Breast epithelium (tissue), 4 donors: ENCODE results near the gene SGPP1. TPM values are rescaled to one million over a fixed set of nuclear protein-coding genes. Genes with fewer than 3 reads are reported as not detected.

ENCODE experiments used
- DNase-seq, 2 donors: peaks; one replicate each; pipeline ENCODE4 v3.0.0-alpha.2; 2019; ENCODE audit warnings: low spot score in 2 of 2
- H3K27ac ChIP-seq, 2 donors: fragments of 200-600 bp; sonication (generic) in 1 of 2; one replicate each; pipeline ENCODE4 v1.5.1; 2016 to 2019; ENCODE audit warnings: mild to moderate bottlenecking in 1 of 2
- H3K27me3 ChIP-seq, 2 donors: fragments of 200-600 bp; sonication (generic) in 1 of 2; one replicate each; pipeline versions ENCODE4 v1.5.1 to v1.6.0; 2017 to 2019; ENCODE audit warnings: control low read depth in 1 of 2, mild to moderate bottlenecking in 1 of 2
- H3K36me3 ChIP-seq: fragments of 200-600 bp; one replicate; pipeline ENCODE4 v1.5.1; 2019
- H3K4me1 ChIP-seq, 2 donors: fragments of 200-600 bp; sonication (generic); one replicate each; pipeline ENCODE4 v1.5.1; 2016 to 2019; ENCODE audit warnings: control low read depth in 1 of 2
- H3K4me3 ChIP-seq, 3 donors: fragments of 200-600 bp; sonication (generic); 1 replicate in 2 of 3; 2 replicates in 1 of 3; pipeline ENCODE4 v1.5.1; 2016 to 2019; ENCODE audit warnings: mild to moderate bottlenecking in 3 of 3, moderate library complexity in 2 of 3
- H3K9me3 ChIP-seq, 2 donors: fragments of 200-600 bp; sonication (generic) in 1 of 2; one replicate each; pipeline ENCODE4 v1.5.1; 2016 to 2019; ENCODE audit warnings: control low read depth in 1 of 2
- POLR2A ChIP-seq: fragments of 450-650 bp; IDR thresholded peaks from one replicate; pipeline ENCODE4 v1.6.1; 2016; ENCODE audit warnings: antibody characterized with exemption, mild to moderate bottlenecking, moderate library complexity
- POLR2AphosphoS5 ChIP-seq, 3 donors: sonication (generic); formaldehyde crosslinking; IDR thresholded peaks; one replicate each; pipeline ENCODE4 v1.6.1; 2017; ENCODE audit warnings: antibody characterized with exemption in 3 of 3
- intact Hi-C: fragments of 100-400 bp; cut with DNase I; formaldehyde crosslinking; loops from one replicate; pipeline ENCODE4 v1.15.1; 2023; ENCODE audit warnings: low total_unique reads
- total RNA-seq, 3 donors: library from RNA; depleted of rRNA; stranded (reverse); fragments of >200 nt; gene quantifications; one replicate each; pipeline ENCODE4 v1.1.0, GENCODE V29; 2016
- TF ChIP-seq, protein P1 (sequence below), 3 donors: fragments of 450-650 bp; IDR thresholded peaks; one replicate each; pipeline ENCODE4 v1.5.1; 2016 to 2017; ENCODE audit warnings: antibody characterized with exemption in 3 of 3, mild to moderate bottlenecking in 3 of 3, moderate library complexity in 3 of 3

The SGPP1 gene
- total RNA-seq, 3 donors from 2014 or later = 22.2 to 29.9 (median 22.3) TPM

DNA sequence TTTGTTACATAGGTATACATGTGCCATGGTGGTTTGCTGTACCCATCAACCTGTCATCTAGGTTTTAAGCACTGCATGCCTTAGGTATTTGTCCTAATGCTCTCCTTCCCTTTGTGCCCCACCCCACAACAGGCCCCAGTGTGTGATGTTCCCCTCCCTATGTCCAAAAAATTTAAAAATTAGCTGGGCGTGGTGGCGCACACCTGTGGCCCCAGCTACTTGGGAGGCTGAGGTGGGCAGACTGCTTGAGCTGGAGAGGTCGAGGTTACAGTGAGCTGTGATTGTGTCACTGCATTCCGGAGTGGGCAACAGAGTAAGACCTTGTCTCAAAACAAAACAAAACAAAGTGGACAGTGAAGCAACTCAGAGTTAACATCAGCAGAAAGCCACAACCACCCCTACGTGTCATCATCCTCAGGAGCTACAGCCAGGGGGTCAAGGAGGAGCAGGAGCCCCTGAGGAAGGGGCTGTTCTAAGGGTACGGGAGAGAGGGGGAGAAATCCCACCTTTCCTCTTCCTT, 36.8 kb upstream of the SGPP1 start:
- Histone ChIP-seq H3K36me3 (no peaks in the 10 kb centered on the region), H3K4me3 (no peak overlapping the region), H3K27me3 (no peaks in the 10 kb centered on the region), H3K27ac (no peak overlapping the region), H3K9me3 (no peaks in the 10 kb centered on the region), H3K4me1 (no peaks in the 10 kb centered on the region)
- intact Hi-C loops = no loop called here
- TF ChIP-seq, protein P1, sequence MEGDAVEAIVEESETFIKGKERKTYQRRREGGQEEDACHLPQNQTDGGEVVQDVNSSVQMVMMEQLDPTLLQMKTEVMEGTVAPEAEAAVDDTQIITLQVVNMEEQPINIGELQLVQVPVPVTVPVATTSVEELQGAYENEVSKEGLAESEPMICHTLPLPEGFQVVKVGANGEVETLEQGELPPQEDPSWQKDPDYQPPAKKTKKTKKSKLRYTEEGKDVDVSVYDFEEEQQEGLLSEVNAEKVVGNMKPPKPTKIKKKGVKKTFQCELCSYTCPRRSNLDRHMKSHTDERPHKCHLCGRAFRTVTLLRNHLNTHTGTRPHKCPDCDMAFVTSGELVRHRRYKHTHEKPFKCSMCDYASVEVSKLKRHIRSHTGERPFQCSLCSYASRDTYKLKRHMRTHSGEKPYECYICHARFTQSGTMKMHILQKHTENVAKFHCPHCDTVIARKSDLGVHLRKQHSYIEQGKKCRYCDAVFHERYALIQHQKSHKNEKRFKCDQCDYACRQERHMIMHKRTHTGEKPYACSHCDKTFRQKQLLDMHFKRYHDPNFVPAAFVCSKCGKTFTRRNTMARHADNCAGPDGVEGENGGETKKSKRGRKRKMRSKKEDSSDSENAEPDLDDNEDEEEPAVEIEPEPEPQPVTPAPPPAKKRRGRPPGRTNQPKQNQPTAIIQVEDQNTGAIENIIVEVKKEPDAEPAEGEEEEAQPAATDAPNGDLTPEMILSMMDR (IDR thresholded peaks at IDR 0.05) = no peak
- TF ChIP-seq POLR2AphosphoS5 (IDR thresholded peaks at IDR 0.05) = no peak
- no peak for TF ChIP-seq POLR2A
- DNase-seq = no peak

DNA sequence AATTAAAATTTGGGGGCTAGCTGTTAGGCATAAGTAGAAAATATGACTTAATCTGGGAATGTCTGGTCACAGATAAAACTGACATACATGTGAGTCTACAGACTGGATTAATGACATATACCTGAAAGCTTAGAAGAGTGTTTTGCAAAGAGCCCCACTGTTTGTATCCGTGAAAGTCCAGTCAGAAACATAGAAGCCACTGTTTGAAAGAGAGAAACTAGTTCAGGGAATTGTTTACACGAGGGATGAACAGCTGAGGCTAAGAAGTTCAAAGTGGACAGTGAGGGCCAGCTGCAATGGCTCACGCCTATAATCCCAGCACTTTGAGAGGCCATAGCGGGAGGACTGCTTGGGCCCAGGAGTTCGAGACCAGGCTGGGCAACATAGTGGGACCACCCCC, 36.2 kb upstream of the SGPP1 start:
- Histone ChIP-seq H3K9me3 (no peaks in the 10 kb centered on the region), H3K27ac (no peak overlapping the region), H3K36me3 (no peaks in the 10 kb centered on the region), H3K4me1 (no peaks in the 10 kb centered on the region), H3K4me3 (no peak overlapping the region), H3K27me3 (no peaks in the 10 kb centered on the region)
- TF ChIP-seq, protein P1 (IDR thresholded peaks at IDR 0.05) = no peak
- no peak for TF ChIP-seq POLR2AphosphoS5 (IDR thresholded peaks at IDR 0.05)
- TF ChIP-seq POLR2A = no peak
- intact Hi-C loops = no loop called here
- DNase-seq = no peak

DNA sequence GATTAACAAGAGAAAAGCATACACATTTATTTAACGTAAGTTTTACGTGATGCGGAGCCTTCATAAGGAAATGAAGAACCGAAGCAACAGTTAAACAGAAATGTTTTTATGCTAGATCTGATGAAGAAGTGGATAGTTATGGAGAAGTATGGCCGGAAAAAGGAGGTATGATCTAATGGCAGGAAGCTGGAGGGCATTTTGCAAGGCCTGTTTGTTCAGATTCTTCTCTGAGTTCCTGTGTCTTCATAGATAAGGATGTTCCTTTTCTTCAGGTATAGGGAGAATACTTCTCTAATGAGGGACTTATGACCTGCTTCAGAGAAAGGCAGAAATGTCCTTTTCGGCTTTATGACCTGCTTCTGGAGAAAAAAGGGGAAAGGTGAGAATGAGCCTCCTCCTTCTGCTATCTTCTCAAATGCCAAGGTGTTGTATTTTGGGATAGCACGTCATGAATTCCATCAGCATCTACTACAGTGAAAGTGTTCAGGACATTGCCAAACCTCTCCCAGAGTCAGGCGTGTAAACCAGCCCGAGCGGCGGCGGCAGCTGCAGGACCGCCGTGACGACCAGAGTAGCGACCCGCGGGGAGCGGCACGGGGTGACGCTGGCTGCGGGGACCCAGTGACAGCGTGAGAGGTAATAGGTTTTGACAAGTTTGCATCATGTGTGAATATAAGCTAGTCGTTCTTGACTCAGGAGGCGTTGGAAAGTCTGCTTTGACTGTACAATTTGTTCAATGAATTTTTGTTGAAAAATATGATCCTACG, 33.7 kb upstream of the SGPP1 start:
- Histone ChIP-seq H3K9me3 (no peaks in the 10 kb centered on the region), H3K4me3 (no peak overlapping the region), H3K36me3 (no peaks in the 10 kb centered on the region), H3K27me3 (no peaks in the 10 kb centered on the region), H3K27ac (no peak overlapping the region), H3K4me1 (no peaks in the 10 kb centered on the region)
- no peak for DNase-seq
- intact Hi-C loops = no loop called here
- TF ChIP-seq POLR2AphosphoS5 (IDR thresholded peaks at IDR 0.05) = no peak
- TF ChIP-seq, protein P1 (IDR thresholded peaks at IDR 0.05) = no peak
- TF ChIP-seq POLR2A = no peak

- intact Hi-C loops = no loop called here
- Histone ChIP-seq H3K27me3 (no peaks in the 10 kb centered on the region), H3K9me3 (no peaks in the 10 kb centered on the region), H3K27ac (no peak overlapping the region), H3K4me1 (no peaks in the 10 kb centered on the region), H3K4me3 (no peak overlapping the region), H3K36me3 (no peaks in the 10 kb centered on the region)
- TF ChIP-seq POLR2AphosphoS5 (IDR thresholded peaks at IDR 0.05) (no peak), POLR2A (no peak)
- TF ChIP-seq, protein P1 (IDR thresholded peaks at IDR 0.05) = no peak
- no peak for DNase-seq
These were observed 32.1 kb upstream of the SGPP1 start for GRCh38 chr14:63760014-63760413.

GRCh38 chr14:63759456-63759855, 31.6 kb upstream of the SGPP1 start:
- Histone ChIP-seq H3K27me3 (no peaks in the 10 kb centered on the region), H3K4me3 (peak overlapping the region in 2 of 3 donors; percentile 3 to 21), H3K27ac (no peak overlapping the region), H3K36me3 (no peaks in the 10 kb centered on the region), H3K4me1 (no peaks in the 10 kb centered on the region), H3K9me3 (no peaks in the 10 kb centered on the region)
- intact Hi-C loops = no loop called here
- no peak for DNase-seq
- TF ChIP-seq POLR2A (no peak), POLR2AphosphoS5 (IDR thresholded peaks at IDR 0.05) (no peak)
- TF ChIP-seq, protein P1 (IDR thresholded peaks at IDR 0.05) = no peak
